Measurements from ENCODE around the gene NOP9.
A peak's percentile ranks its signal among the peaks of the same experiment; 100 is the strongest.

NOP9 gene

GRCh38 chr14:24263848-24264247 lies 35.8 kb upstream of the NOP9 start:
- no peak for DNase-seq

GRCh38 chr14:24264298-24264697 lies 35.4 kb upstream of the NOP9 start:
- DNase-seq = no peak

GRCh38 chr14:24266344-24267244 lies 33.1 kb upstream of the NOP9 start:
- DNase-seq = no peak

GRCh38 chr14:24267516-24267915 lies 32.1 kb upstream of the NOP9 start:
- no peak for DNase-seq

- DNase-seq = no peak
Measured at GRCh38 chr14:24268225-24268624, 31.4 kb upstream of the NOP9 start.

GRCh38 chr14:24269368-24269767 lies 30.3 kb upstream of the NOP9 start:
- DNase-seq = no peak

GRCh38 chr14:24269910-24270536 lies 29.6 kb upstream of the NOP9 start:
- DNase-seq = no peak

GRCh38 chr14:24270537-24271133 lies 29.0 kb upstream of the NOP9 start:
- no peak for DNase-seq

- peak; percentile 87 for DNase-seq
Measured at GRCh38 chr14:24271134-24271833, 28.4 kb upstream of the NOP9 start, which contains the start of gene RABGGTA. Gene RABGGTA, minus strand, starts transcription at chr14:24271597. Its CDS starts 482 bp downstream, at chr14:24271115.

GRCh38 chr14:24271834-24272263 lies 27.8 kb upstream of the NOP9 start:
- DNase-seq = no peak

- DNase-seq = no peak
Measured at GRCh38 chr14:24272467-24272866, 27.2 kb upstream of the NOP9 start.

- DNase-seq = no peak
Measured at GRCh38 chr14:24273422-24273998, 26.1 kb upstream of the NOP9 start.

GRCh38 chr14:24274101-24274543 lies 25.5 kb upstream of the NOP9 start:
- no peak for DNase-seq

- no peak for DNase-seq
Measured at GRCh38 chr14:24277071-24277470, 22.6 kb upstream of the NOP9 start.

- no peak for DNase-seq
Measured at GRCh38 chr14:24277606-24278321, 21.9 kb upstream of the NOP9 start.

GRCh38 chr14:24278424-24278823 lies 21.2 kb upstream of the NOP9 start:
- DNase-seq = no peak

GRCh38 chr14:24279301-24280186 lies 20.1 kb upstream of the NOP9 start:
- DNase-seq = peak; percentile 77

GRCh38 chr14:24280797-24281460 lies 18.7 kb upstream of the NOP9 start:
- DNase-seq = no peak

GRCh38 chr14:24281636-24282035 lies 18.0 kb upstream of the NOP9 start:
- no peak for DNase-seq

- no peak for DNase-seq
Measured at GRCh38 chr14:24282736-24283135, 16.9 kb upstream of the NOP9 start.

Measured in NCI-H1694 (cell line).